ENCODE results near the gene KCNS1. TPM values are rescaled to one million over a fixed set of nuclear protein-coding genes. Genes with fewer than 3 reads are reported as not detected.

Gene KCNS1
- total RNA-seq, 1 experiment from 2014 or later = not detected

- Histone ChIP-seq H3K27ac (ENCODE audit: low read length) (no peak overlapping the region), H3K4me1 (ENCODE audit: control insufficient read depth, insufficient read depth, low read length) (no peaks in the 10 kb centered on the region; the same call in 1 of the 2 replicates), H3K9me3 (ENCODE audit: control insufficient read depth, insufficient read depth, low read depth, low read length) (no peaks in the 10 kb centered on the region), H3K27me3 (ENCODE audit: control insufficient read depth, insufficient read depth, low read length) (peaks cover 2% of the 10 kb centered on the region; the same call in 1 of the 2 replicates), H3K4me3 (ENCODE audit: low read depth in 2 of 2, low read length in 2 of 2) (peak overlapping the region in 1 of 2 experiments; percentile 40; a peak in 2 of 4 replicates), H3K36me3 (ENCODE audit: control insufficient read depth, insufficient read depth, low read length) (no peaks in the 10 kb centered on the region)
- no TSS peak for BruUV-seq (replicated peaks)
- ChIA-PET POLR2A (no interaction called here), CTCF (no interaction called here)
- TF ChIP-seq TCF7L2 (IDR thresholded peaks at IDR 0.05; ENCODE audit: low read depth, low read length) (no peak), CTCF (IDR thresholded peaks at IDR 0.05) (no peak), REST (IDR thresholded peaks at IDR 0.05; ENCODE audit: insufficient read depth in 1 of 2, low read depth in 2 of 2, low read length in 1 of 2) (no peak)
- DNase-seq (ENCODE audit: low read depth, low spot score) = no peak
- in situ Hi-C loops (cut with HindIII; ENCODE audit: low pct_unique_long_range_greater_than_20kb, low sequenced_read_pairs) (no loop called here), intact Hi-C loops (cut with micrococcal nuclease; ENCODE audit: unreplicated experiment) (loop anchor here (10.0 kb wide), 1 partner anchor 193 kb away; no protein-coding TSS in a partner anchor)
- ATAC-seq = peak; percentile 14; the same call in 1 of the 2 replicates
Measured at GRCh38 chr20:45101333-45101850, 465 bp upstream of the KCNS1 start.

GRCh38 chr20:45098103-45098773 is 2.7 kb downstream of the KCNS1 start:
- intact Hi-C loops (cut with micrococcal nuclease; ENCODE audit: unreplicated experiment) = loop anchor here (10.0 kb wide), 1 partner anchor 83 kb away; no protein-coding TSS in a partner anchor
- Histone ChIP-seq H3K27me3 (ENCODE audit: control insufficient read depth, insufficient read depth, low read length) (no peaks in the 10 kb centered on the region), H3K36me3 (ENCODE audit: control insufficient read depth, insufficient read depth, low read length) (no peaks in the 10 kb centered on the region), H3K27ac (ENCODE audit: low read length) (no peak overlapping the region), H3K4me3 (ENCODE audit: low read depth in 2 of 2, low read length in 2 of 2) (no peak overlapping the region), H3K4me1 (ENCODE audit: control insufficient read depth, insufficient read depth, low read length) (no peaks in the 10 kb centered on the region), H3K9me3 (ENCODE audit: control insufficient read depth, insufficient read depth, low read depth, low read length) (no peaks in the 10 kb centered on the region)
- DNase-seq (ENCODE audit: low read depth, low spot score) = no peak
- ChIA-PET CTCF (no interaction called here), POLR2A (no interaction called here)
- no peak for TF ChIP-seq CTCF (IDR thresholded peaks at IDR 0.05)
- TF ChIP-seq REST (IDR thresholded peaks at IDR 0.05; ENCODE audit: insufficient read depth in 1 of 2, low read depth in 2 of 2, low read length in 1 of 2) = no peak
- TF ChIP-seq POLR2AphosphoS5 (IDR thresholded peaks at IDR 0.05; ENCODE audit: low read depth, low read length) = no peak
- TF ChIP-seq TCF7L2 (IDR thresholded peaks at IDR 0.05; ENCODE audit: low read depth, low read length) = no peak
- TF ChIP-seq SIN3A (IDR thresholded peaks at IDR 0.05; ENCODE audit: borderline replicate concordance, insufficient read depth, low read depth, low read length) = no peak
- no peak for ATAC-seq
- no TSS peak for BruUV-seq (replicated peaks)
- in situ Hi-C loops (cut with HindIII; ENCODE audit: low pct_unique_long_range_greater_than_20kb, low sequenced_read_pairs) = no loop called here

Measured in Panc1 (cell line).